Measurements from ENCODE around the gene COL16A1.

COL16A1 gene

GRCh38 chr1:31642897-31643296, 60.9 kb downstream of the COL16A1 start:
- TF ChIP-seq POLR2A (IDR thresholded peaks at IDR 0.05; ENCODE audit: low read depth, low read length) (no peak), POLR2AphosphoS5 (IDR thresholded peaks at IDR 0.05; ENCODE audit: low read depth, low read length) (no peak), TAF1 (IDR thresholded peaks at IDR 0.05; ENCODE audit: low read depth, low read length) (no peak), POU2F2 (IDR thresholded peaks at IDR 0.05; ENCODE audit: low read depth, low read length) (no peak), SPI1 (IDR thresholded peaks at IDR 0.05; ENCODE audit: low read depth, low read length) (no peak), PAX5 (IDR thresholded peaks at IDR 0.05; ENCODE audit: insufficient read depth, low read length, severe bottlenecking) (no peak)
- no peak for FAIRE-seq
- no peak for DNase-seq (ENCODE audit: insufficient read length, low spot score)

- FAIRE-seq (no peak), DNase-seq (ENCODE audit: insufficient read length, low spot score) (no peak)
- no peak for TF ChIP-seq TAF1 (IDR thresholded peaks at IDR 0.05; ENCODE audit: low read depth, low read length)
Measured at GRCh38 chr1:31642366-31642765, 61.5 kb downstream of the COL16A1 start.

- DNase-seq (ENCODE audit: insufficient read length, low spot score): no peak
- TF ChIP-seq POU2F2 (IDR thresholded peaks at IDR 0.05; ENCODE audit: low read depth, low read length) (no peak), POLR2A (IDR thresholded peaks at IDR 0.05; ENCODE audit: low read depth, low read length) (no peak), SPI1 (IDR thresholded peaks at IDR 0.05; ENCODE audit: low read depth, low read length) (no peak), PAX5 (IDR thresholded peaks at IDR 0.05; ENCODE audit: insufficient read depth, low read length, severe bottlenecking) (no peak), TAF1 (IDR thresholded peaks at IDR 0.05; ENCODE audit: low read depth, low read length) (no peak), POLR2AphosphoS5 (IDR thresholded peaks at IDR 0.05; ENCODE audit: low read depth, low read length) (no peak)
- no peak for FAIRE-seq
Measured at GRCh38 chr1:31640964-31641363, 62.9 kb downstream of the COL16A1 start.

DNA sequence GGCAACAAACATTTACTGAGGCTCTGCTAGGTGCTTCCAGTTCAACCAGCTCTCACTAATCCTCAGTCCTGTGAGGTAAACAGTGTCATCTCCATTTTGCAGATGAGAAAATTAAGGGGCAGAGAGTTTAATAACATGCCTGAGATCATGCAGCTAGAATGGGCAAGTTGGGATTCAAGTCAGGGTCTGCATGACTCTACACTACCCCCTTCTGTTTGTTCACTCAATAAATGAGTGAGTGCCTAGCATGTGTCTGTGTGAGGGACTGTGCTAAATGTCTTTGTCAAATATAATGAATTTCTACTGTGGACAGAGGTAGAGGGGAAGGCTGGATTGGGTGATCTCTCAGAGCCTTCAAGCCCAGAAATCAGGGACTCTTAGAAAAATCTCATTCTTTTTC, 63.6 kb downstream of the COL16A1 start:
- FAIRE-seq (no peak), DNase-seq (ENCODE audit: insufficient read length, low spot score) (no peak)
- TF ChIP-seq PAX5 (IDR thresholded peaks at IDR 0.05; ENCODE audit: insufficient read depth, low read length, severe bottlenecking) (no peak), SPI1 (IDR thresholded peaks at IDR 0.05; ENCODE audit: low read depth, low read length) (no peak), POLR2AphosphoS5 (IDR thresholded peaks at IDR 0.05; ENCODE audit: low read depth, low read length) (no peak), POLR2A (IDR thresholded peaks at IDR 0.05; ENCODE audit: low read depth, low read length) (no peak), TAF1 (IDR thresholded peaks at IDR 0.05; ENCODE audit: low read depth, low read length) (no peak), POU2F2 (IDR thresholded peaks at IDR 0.05; ENCODE audit: low read depth, low read length) (no peak)

DNA sequence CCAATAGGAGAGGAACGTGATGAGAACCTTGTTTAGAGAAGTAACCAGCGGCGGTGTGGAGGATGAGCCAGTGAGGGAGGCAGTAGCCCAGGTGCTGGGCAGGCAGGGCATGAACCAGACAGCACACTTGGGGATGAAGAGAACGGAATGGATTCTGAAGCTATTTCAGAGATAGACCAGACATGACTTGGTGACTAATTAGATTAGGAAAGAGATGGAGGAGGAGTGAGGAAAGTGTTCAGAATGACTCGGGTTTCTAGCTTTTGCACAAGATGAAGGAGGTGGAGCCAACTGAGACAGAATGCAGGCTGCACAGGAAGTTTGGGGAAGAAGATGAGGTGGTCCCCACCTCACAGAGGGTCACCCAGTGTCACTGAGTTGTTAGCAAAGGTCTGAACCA, 64.3 kb downstream of the COL16A1 start:
- no peak for TF ChIP-seq TAF1 (IDR thresholded peaks at IDR 0.05; ENCODE audit: low read depth, low read length)
- TF ChIP-seq POLR2A (IDR thresholded peaks at IDR 0.05; ENCODE audit: low read depth, low read length): no peak
- TF ChIP-seq POU2F2 (IDR thresholded peaks at IDR 0.05; ENCODE audit: low read depth, low read length): no peak
- no peak for TF ChIP-seq PAX5 (IDR thresholded peaks at IDR 0.05; ENCODE audit: insufficient read depth, low read length, severe bottlenecking)
- TF ChIP-seq SPI1 (IDR thresholded peaks at IDR 0.05; ENCODE audit: low read depth, low read length): no peak
- TF ChIP-seq POLR2AphosphoS5 (IDR thresholded peaks at IDR 0.05; ENCODE audit: low read depth, low read length): no peak
- FAIRE-seq (no peak), DNase-seq (ENCODE audit: insufficient read length, low spot score) (no peak)

GRCh38 chr1:31637915-31638673, 65.7 kb downstream of the COL16A1 start:
- peak; percentile 45 for FAIRE-seq
- no peak for DNase-seq (ENCODE audit: insufficient read length, low spot score)

DNA sequence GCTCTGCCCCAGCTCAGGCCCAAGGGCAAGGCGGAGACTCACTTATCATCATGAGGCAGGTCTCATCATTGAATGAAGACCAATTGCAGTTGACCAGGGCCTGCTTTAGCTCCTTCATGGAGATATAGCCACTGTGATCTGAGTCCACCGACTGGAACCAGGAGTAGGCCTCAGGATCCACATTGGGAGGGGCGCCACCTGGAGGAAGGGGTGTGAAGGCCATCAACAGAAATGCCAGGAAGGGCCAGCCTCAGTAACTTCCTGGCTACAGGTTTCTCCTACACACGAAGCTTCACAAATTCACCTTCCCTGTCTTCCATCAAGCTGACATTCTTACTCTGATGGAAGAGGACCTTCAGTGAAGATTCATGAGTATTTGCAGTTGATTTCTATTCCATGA, 70.7 kb downstream of the COL16A1 start:
- FAIRE-seq: peak; percentile 43
- no peak for TF ChIP-seq POU2F2 (IDR thresholded peaks at IDR 0.05; ENCODE audit: low read depth, low read length)
- TF ChIP-seq PAX5 (IDR thresholded peaks at IDR 0.05; ENCODE audit: insufficient read depth, low read length, severe bottlenecking): no peak
- TF ChIP-seq TAF1 (IDR thresholded peaks at IDR 0.05; ENCODE audit: low read depth, low read length): no peak
- TF ChIP-seq SPI1 (IDR thresholded peaks at IDR 0.05; ENCODE audit: low read depth, low read length): no peak
- no peak for TF ChIP-seq POLR2A (IDR thresholded peaks at IDR 0.05; ENCODE audit: low read depth, low read length)
- TF ChIP-seq POLR2AphosphoS5 (IDR thresholded peaks at IDR 0.05; ENCODE audit: low read depth, low read length): no peak
- no peak for DNase-seq (ENCODE audit: insufficient read length, low spot score)

More at GRCh38 chr1:31637915-31638673, 65.7 kb downstream of the COL16A1 start:
- TF ChIP-seq POLR2AphosphoS5 (IDR thresholded peaks at IDR 0.05; ENCODE audit: low read depth, low read length) (no peak), SPI1 (IDR thresholded peaks at IDR 0.05; ENCODE audit: low read depth, low read length) (no peak)

- TF ChIP-seq PAX5 (IDR thresholded peaks at IDR 0.05; ENCODE audit: insufficient read depth, low read length, severe bottlenecking) (no peak), POLR2A (IDR thresholded peaks at IDR 0.05; ENCODE audit: low read depth, low read length) (no peak), TAF1 (IDR thresholded peaks at IDR 0.05; ENCODE audit: low read depth, low read length) (no peak), POLR2AphosphoS5 (IDR thresholded peaks at IDR 0.05; ENCODE audit: low read depth, low read length) (no peak), SPI1 (IDR thresholded peaks at IDR 0.05; ENCODE audit: low read depth, low read length) (no peak), POU2F2 (IDR thresholded peaks at IDR 0.05; ENCODE audit: low read depth, low read length) (no peak)
- no peak for DNase-seq (ENCODE audit: insufficient read length, low spot score)
- FAIRE-seq: no peak
Measured at GRCh38 chr1:31632649-31633048, 71.2 kb downstream of the COL16A1 start.

GRCh38 chr1:31628931-31629556, 74.8 kb downstream of the COL16A1 start:
- TF ChIP-seq SPI1 (IDR thresholded peaks at IDR 0.05; ENCODE audit: low read depth, low read length) (no peak), TAF1 (IDR thresholded peaks at IDR 0.05; ENCODE audit: low read depth, low read length) (no peak), POLR2A (IDR thresholded peaks at IDR 0.05; ENCODE audit: low read depth, low read length) (no peak), POLR2AphosphoS5 (IDR thresholded peaks at IDR 0.05; ENCODE audit: low read depth, low read length) (no peak), PAX5 (IDR thresholded peaks at IDR 0.05; ENCODE audit: insufficient read depth, low read length, severe bottlenecking) (no peak), POU2F2 (IDR thresholded peaks at IDR 0.05; ENCODE audit: low read depth, low read length) (no peak)
- DNase-seq (ENCODE audit: insufficient read length, low spot score) (no peak), FAIRE-seq (no peak)

Data from GM12891 (cell line).